ENCODE measurements around the gene IFT22. TPM values are rescaled to one million over a fixed set of nuclear protein-coding genes. Genes with fewer than 3 reads are reported as not detected.
"Not testable (repeated sequence)": the region's sequence is repeated elsewhere in the genome, so short reads cannot be mapped to it uniquely, and the experiment has no call there.

IFT22 gene
- total and polyA plus RNA-seq, 5 donors: 22.0 to 35.0 (median 27.4) TPM

- Histone ChIP-seq H3K9me3 (ENCODE audit: control insufficient read depth, low read length) (peaks cover 7% of the 10 kb centered on the region), H3K4me3 (ENCODE audit: low read length) (peak overlapping the region; percentile 29), H3K27ac (ENCODE audit: low read length) (no peak overlapping the region), H3K27me3 (ENCODE audit: control insufficient read depth, insufficient read depth) (peaks cover 2% of the 10 kb centered on the region), H3K4me1 (ENCODE audit: control insufficient read depth, insufficient read depth, low read length) (no peaks in the 10 kb centered on the region)
- ATAC-seq: peak; percentile 75 to 85
- DNase-seq: peak in 1 of 3 donors; percentile 67
- WGBS: 7% methylated on average over 62 of the region's 62 CpGs
- intact Hi-C loops (cut with DNase I): no loop called here
These were observed 13.1 kb downstream of the IFT22 start for GRCh38 chr7:101308245-101309085.

GRCh38 chr7:101306307-101306706 is 15.3 kb downstream of the IFT22 start:
- Histone ChIP-seq H3K27ac (ENCODE audit: low read length) (no peak overlapping the region), H3K9me3 (ENCODE audit: control insufficient read depth, low read length) (peaks cover 11% of the 10 kb centered on the region), H3K27me3 (ENCODE audit: control insufficient read depth, insufficient read depth) (peaks cover 2% of the 10 kb centered on the region), H3K4me3 (ENCODE audit: low read length) (no peak overlapping the region), H3K4me1 (ENCODE audit: control insufficient read depth, insufficient read depth, low read length) (no peaks in the 10 kb centered on the region)
- 94% methylated on average over 9 of the region's 9 CpGs for WGBS
- DNase-seq (no peak), ATAC-seq (no peak)
- intact Hi-C loops (cut with DNase I): no loop called here

GRCh38 chr7:101303102-101303701 is 18.4 kb downstream of the IFT22 start:
- Histone ChIP-seq H3K4me3 (ENCODE audit: low read length) (no peak overlapping the region), H3K27ac (ENCODE audit: low read length) (no peak overlapping the region), H3K9me3 (ENCODE audit: control insufficient read depth, low read length) (peaks cover 14% of the 10 kb centered on the region), H3K4me1 (ENCODE audit: control insufficient read depth, insufficient read depth, low read length) (no peaks in the 10 kb centered on the region), H3K27me3 (ENCODE audit: control insufficient read depth, insufficient read depth) (peaks cover 2% of the 10 kb centered on the region)
- intact Hi-C loops (cut with DNase I): no loop called here
- no peak for DNase-seq
- 9% methylated on average over 40 of the region's 40 CpGs for WGBS
- no peak for ATAC-seq

GRCh38 chr7:101302641-101303101 is 18.9 kb downstream of the IFT22 start:
- no peak for DNase-seq
- Histone ChIP-seq H3K4me1 (ENCODE audit: control insufficient read depth, insufficient read depth, low read length) (no peaks in the 10 kb centered on the region), H3K27ac (ENCODE audit: low read length) (no peak overlapping the region), H3K9me3 (ENCODE audit: control insufficient read depth, low read length) (peaks cover 14% of the 10 kb centered on the region), H3K27me3 (ENCODE audit: control insufficient read depth, insufficient read depth) (peaks cover 2% of the 10 kb centered on the region), H3K4me3 (ENCODE audit: low read length) (no peak overlapping the region)
- ATAC-seq: no peak
- intact Hi-C loops (cut with DNase I): no loop called here
- WGBS: 5% methylated on average over 37 of the region's 37 CpGs

GRCh38 chr7:101300465-101301376 is 20.9 kb downstream of the IFT22 start:
- H3K4me3 ChIP-seq (ENCODE audit: low read length): no peak overlapping the region
- ATAC-seq (no peak), DNase-seq (no peak)
- no peak overlapping the region for H3K27ac ChIP-seq (ENCODE audit: low read length)
- intact Hi-C loops (cut with DNase I): no loop called here
- 49% methylated on average over 16 of the region's 16 CpGs for WGBS
- no peaks in the 10 kb centered on the region for H3K4me1 ChIP-seq (ENCODE audit: control insufficient read depth, insufficient read depth, low read length)
- H3K9me3 ChIP-seq (ENCODE audit: control insufficient read depth, low read length): peaks cover 14% of the 10 kb centered on the region
- H3K27me3 ChIP-seq (ENCODE audit: control insufficient read depth, insufficient read depth): peaks cover 2% of the 10 kb centered on the region

GRCh38 chr7:101299511-101300464 is 21.8 kb downstream of the IFT22 start:
- H3K4me3 ChIP-seq (ENCODE audit: low read length): no peak overlapping the region

GRCh38 chr7:101294832-101295121 is 26.8 kb downstream of the IFT22 start:
- Histone ChIP-seq H3K4me3 (ENCODE audit: low read length) (no peak overlapping the region), H3K27ac (ENCODE audit: low read length) (no peak overlapping the region), H3K9me3 (ENCODE audit: control insufficient read depth, low read length) (no peaks in the 10 kb centered on the region), H3K27me3 (ENCODE audit: control insufficient read depth, insufficient read depth) (no peaks in the 10 kb centered on the region), H3K4me1 (ENCODE audit: control insufficient read depth, insufficient read depth, low read length) (no peaks in the 10 kb centered on the region)
- no peak for ATAC-seq
- intact Hi-C loops (cut with DNase I): no loop called here
- DNase-seq: no peak
- WGBS: 78% methylated on average over 8 of the region's 8 CpGs

More at GRCh38 chr7:101299511-101300464, 21.8 kb downstream of the IFT22 start:
- Histone ChIP-seq H3K9me3 (ENCODE audit: control insufficient read depth, low read length) (peaks cover 14% of the 10 kb centered on the region), H3K27ac (ENCODE audit: low read length) (no peak overlapping the region), H3K27me3 (ENCODE audit: control insufficient read depth, insufficient read depth) (peaks cover under 1% of the 10 kb centered on the region), H3K4me1 (ENCODE audit: control insufficient read depth, insufficient read depth, low read length) (no peaks in the 10 kb centered on the region)
- 3% methylated on average over 72 of the region's 72 CpGs for WGBS
- ATAC-seq (peak in 1 of 2 donors; percentile 11), DNase-seq (no peak)
- intact Hi-C loops (cut with DNase I): no loop called here

- H3K27ac ChIP-seq (ENCODE audit: low read length): no peak overlapping the region
- no peaks in the 10 kb centered on the region for H3K4me1 ChIP-seq (ENCODE audit: control insufficient read depth, insufficient read depth, low read length)
- H3K4me3 ChIP-seq (ENCODE audit: low read length): no peak overlapping the region
- ATAC-seq (no peak), DNase-seq (no peak)
- H3K27me3 ChIP-seq (ENCODE audit: control insufficient read depth, insufficient read depth): no peaks in the 10 kb centered on the region
- intact Hi-C loops (cut with DNase I): no loop called here
- WGBS: 40% methylated on average over 12 of the region's 12 CpGs
- H3K9me3 ChIP-seq (ENCODE audit: control insufficient read depth, low read length): no peaks in the 10 kb centered on the region
These were observed 27.4 kb downstream of the IFT22 start for GRCh38 chr7:101294039-101294831.

- H3K27ac ChIP-seq (ENCODE audit: low read length); ATAC-seq; H3K4me3 ChIP-seq (ENCODE audit: low read length); H3K4me1 ChIP-seq (ENCODE audit: control insufficient read depth, insufficient read depth, low read length); H3K9me3 ChIP-seq (ENCODE audit: control insufficient read depth, low read length); intact Hi-C loops (cut with DNase I); DNase-seq; H3K27me3 ChIP-seq (ENCODE audit: control insufficient read depth, insufficient read depth): not testable (repeated sequence)
- WGBS: 47% methylated on average over 16 of the region's 16 CpGs
These were observed 28.3 kb downstream of the IFT22 start for GRCh38 chr7:101293069-101294021.
